ENCODE measurements around the gene CFAP410.

The CFAP410 gene

GRCh38 chr21:44338971-44339910 lies at the start of gene CFAP410:
Gene CFAP410, minus strand, starts transcription at chr21:44339390. Its CDS starts 196 bp downstream, at chr21:44339194.
- DNase-seq (ENCODE audit: low spot score): peak; percentile 92

- no peak for DNase-seq (ENCODE audit: low spot score)
These were observed 45.8 kb upstream of the CFAP410 start for GRCh38 chr21:44384968-44385367.

- DNase-seq (ENCODE audit: low spot score): no peak
These were observed 44.0 kb upstream of the CFAP410 start for GRCh38 chr21:44383216-44383615.

- no peak for DNase-seq (ENCODE audit: low spot score)
These were observed 43.3 kb upstream of the CFAP410 start for GRCh38 chr21:44382536-44382935.

- no peak for DNase-seq (ENCODE audit: low spot score)
These were observed 42.7 kb upstream of the CFAP410 start for GRCh38 chr21:44381874-44382273.

GRCh38 chr21:44380876-44381275 lies 41.7 kb upstream of the CFAP410 start:
- DNase-seq (ENCODE audit: low spot score): no peak

GRCh38 chr21:44379991-44380865 lies 41.0 kb upstream of the CFAP410 start:
- no peak for DNase-seq (ENCODE audit: low spot score)

GRCh38 chr21:44379515-44379848 lies 40.3 kb upstream of the CFAP410 start:
- DNase-seq (ENCODE audit: low spot score): no peak

GRCh38 chr21:44378646-44379514 lies 39.7 kb upstream of the CFAP410 start:
- no peak for DNase-seq (ENCODE audit: low spot score)

GRCh38 chr21:44377922-44378645 lies 38.9 kb upstream of the CFAP410 start:
- no peak for DNase-seq (ENCODE audit: low spot score)

GRCh38 chr21:44377201-44377921 lies 38.2 kb upstream of the CFAP410 start:
- DNase-seq (ENCODE audit: low spot score): no peak

GRCh38 chr21:44376606-44377005 lies 37.4 kb upstream of the CFAP410 start:
- DNase-seq (ENCODE audit: low spot score): no peak

- no peak for DNase-seq (ENCODE audit: low spot score)
These were observed 36.6 kb upstream of the CFAP410 start for GRCh38 chr21:44375761-44376241.

- DNase-seq (ENCODE audit: low spot score): no peak
These were observed 36.1 kb upstream of the CFAP410 start for GRCh38 chr21:44375281-44375651.

GRCh38 chr21:44374601-44375280 lies 35.6 kb upstream of the CFAP410 start:
- DNase-seq (ENCODE audit: low spot score): no peak

- DNase-seq (ENCODE audit: low spot score): no peak
These were observed 33.4 kb upstream of the CFAP410 start for GRCh38 chr21:44372616-44373015.

- no peak for DNase-seq (ENCODE audit: low spot score)
These were observed 32.4 kb upstream of the CFAP410 start for GRCh38 chr21:44371596-44371995.

- DNase-seq (ENCODE audit: low spot score): no peak
These were observed 31.7 kb upstream of the CFAP410 start for GRCh38 chr21:44370786-44371410.

- DNase-seq (ENCODE audit: low spot score): no peak
These were observed 31.0 kb upstream of the CFAP410 start for GRCh38 chr21:44370027-44370735.
